DOHH2 (cell line): Measurements from ENCODE around the gene CUBN.

Source experiments
- CTCF ChIP-seq: fragments of 200-600 bp; sonication (generic); IDR thresholded peaks from one replicate; pipeline ENCODE4 v1.5.1; 2014; ENCODE audit warnings: antibody characterized with exemption, mild to moderate bottlenecking, low read depth, low read length; ENCODE audit not compliant: poor library complexity, severe bottlenecking
- EZH2phosphoT487 ChIP-seq: fragments of 200-600 bp; sonication (generic); IDR thresholded peaks from 2 replicates; pipeline ENCODE4 v1.6.1; 2017; ENCODE audit warnings: borderline replicate concordance, mild to moderate bottlenecking, antibody characterized with exemption, low read length, moderate library complexity, mixed read lengths

GRCh38 chr10:16953270-16953669 lies 176.3 kb downstream of the CUBN start:
- TF ChIP-seq CTCF (no peak), EZH2phosphoT487 (no peak)
